SU-DHL-6 (cell line): ENCODE data around the gene BMAL2.

Source experiments
- H2AFZ ChIP-seq: fragments of 200-600 bp; sonication (generic); 2 replicates; pipeline ENCODE4 v1.6.1; 2014; ENCODE audit warnings: low read depth, mild to moderate bottlenecking, moderate library complexity, mixed read lengths, antibody characterized with exemption, low read length; ENCODE audit not compliant: severe bottlenecking
- H3F3A ChIP-seq: fragments of 200-600 bp; shearing (Covaris generic); 2 replicates; pipeline ENCODE4 v1.6.0; 2016; ENCODE audit warnings: antibody characterized with exemption, mild to moderate bottlenecking; ENCODE audit not compliant: insufficient read depth
- H3K27ac ChIP-seq: fragments of 200-600 bp; sonication (generic); 2 replicates; pipeline ENCODE4 v1.5.1; 2016; ENCODE audit warnings: low read depth, mild to moderate bottlenecking, low read length, moderate library complexity, mixed read lengths
- H3K27me3 ChIP-seq: fragments of 200-600 bp; sonication (generic), shearing (Covaris generic); 2 replicates; pipeline ENCODE4 v1.6.0; 2014; ENCODE audit warnings: mild to moderate bottlenecking, low read length
- H3K36me3 ChIP-seq: fragments of 200-600 bp; sonication (generic); 2 replicates; pipeline ENCODE4 v1.6.1; 2014; ENCODE audit warnings: mild to moderate bottlenecking, low read length, mixed read lengths
- H3K4me2 ChIP-seq: fragments of 300-600, 200-600 bp; shearing (Covaris generic), sonication (generic); 2 replicates; pipeline ENCODE4 v1.6.0; 2014; ENCODE audit warnings: low read length, low read depth, mild to moderate bottlenecking; ENCODE audit not compliant: poor library complexity, severe bottlenecking
- H3K4me3 ChIP-seq: fragments of 200-600 bp; sonication (generic); 2 replicates; pipeline ENCODE4 v1.5.1; 2014; ENCODE audit warnings: antibody characterized with exemption, low read length, mild to moderate bottlenecking, mixed read lengths; ENCODE audit not compliant: insufficient read depth, poor library complexity, severe bottlenecking
- H3K79me2 ChIP-seq: fragments of 200-600 bp; sonication (generic); 2 replicates; pipeline ENCODE4 v1.6.1; 2014; ENCODE audit warnings: mild to moderate bottlenecking, low read length, moderate library complexity; ENCODE audit not compliant: insufficient read depth
- H3K9ac ChIP-seq: fragments of 200-600 bp; sonication (generic); 2 replicates; pipeline ENCODE4 v1.7.0; 2014; ENCODE audit warnings: mild to moderate bottlenecking, low read length
- H3K9me2 ChIP-seq: fragments of 200-600 bp; sonication (generic); replicated peaks from 2 replicates; pipeline ENCODE4 v1.6.1; 2014; ENCODE audit warnings: low read length; ENCODE audit not compliant: insufficient read depth
- H3K9me3 ChIP-seq: fragments of 200-600 bp; sonication (generic); 2 replicates; pipeline ENCODE4 v1.6.1; 2014; ENCODE audit warnings: low read length, mixed read lengths; ENCODE audit not compliant: insufficient read depth
- H4K20me1 ChIP-seq: fragments of 200-600 bp; sonication (generic); 2 replicates; pipeline ENCODE4 v1.6.1; 2014; ENCODE audit warnings: low read depth, mild to moderate bottlenecking, antibody characterized with exemption, low read length, moderate library complexity, mixed read lengths
- CTCF ChIP-seq: fragments of 200-600 bp; sonication (generic); IDR thresholded peaks from one replicate; pipeline ENCODE4 v1.5.1; 2017; ENCODE audit warnings: antibody characterized with exemption, mild to moderate bottlenecking, low read length, moderate library complexity; ENCODE audit not compliant: insufficient read depth, poor library complexity, severe bottlenecking
- EZH2phosphoT487 ChIP-seq: fragments of 200-600 bp; sonication (generic), shearing (Covaris generic); conservative IDR thresholded peaks from 2 replicates; pipeline ENCODE4 v1.6.1; 2018; ENCODE audit warnings: mild to moderate bottlenecking, antibody characterized with exemption, low read length, moderate library complexity, mixed read lengths

Gene BMAL2, protein sequence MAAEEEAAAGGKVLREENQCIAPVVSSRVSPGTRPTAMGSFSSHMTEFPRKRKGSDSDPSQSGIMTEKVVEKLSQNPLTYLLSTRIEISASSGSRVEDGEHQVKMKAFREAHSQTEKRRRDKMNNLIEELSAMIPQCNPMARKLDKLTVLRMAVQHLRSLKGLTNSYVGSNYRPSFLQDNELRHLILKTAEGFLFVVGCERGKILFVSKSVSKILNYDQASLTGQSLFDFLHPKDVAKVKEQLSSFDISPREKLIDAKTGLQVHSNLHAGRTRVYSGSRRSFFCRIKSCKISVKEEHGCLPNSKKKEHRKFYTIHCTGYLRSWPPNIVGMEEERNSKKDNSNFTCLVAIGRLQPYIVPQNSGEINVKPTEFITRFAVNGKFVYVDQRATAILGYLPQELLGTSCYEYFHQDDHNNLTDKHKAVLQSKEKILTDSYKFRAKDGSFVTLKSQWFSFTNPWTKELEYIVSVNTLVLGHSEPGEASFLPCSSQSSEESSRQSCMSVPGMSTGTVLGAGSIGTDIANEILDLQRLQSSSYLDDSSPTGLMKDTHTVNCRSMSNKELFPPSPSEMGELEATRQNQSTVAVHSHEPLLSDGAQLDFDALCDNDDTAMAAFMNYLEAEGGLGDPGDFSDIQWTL

DNA sequence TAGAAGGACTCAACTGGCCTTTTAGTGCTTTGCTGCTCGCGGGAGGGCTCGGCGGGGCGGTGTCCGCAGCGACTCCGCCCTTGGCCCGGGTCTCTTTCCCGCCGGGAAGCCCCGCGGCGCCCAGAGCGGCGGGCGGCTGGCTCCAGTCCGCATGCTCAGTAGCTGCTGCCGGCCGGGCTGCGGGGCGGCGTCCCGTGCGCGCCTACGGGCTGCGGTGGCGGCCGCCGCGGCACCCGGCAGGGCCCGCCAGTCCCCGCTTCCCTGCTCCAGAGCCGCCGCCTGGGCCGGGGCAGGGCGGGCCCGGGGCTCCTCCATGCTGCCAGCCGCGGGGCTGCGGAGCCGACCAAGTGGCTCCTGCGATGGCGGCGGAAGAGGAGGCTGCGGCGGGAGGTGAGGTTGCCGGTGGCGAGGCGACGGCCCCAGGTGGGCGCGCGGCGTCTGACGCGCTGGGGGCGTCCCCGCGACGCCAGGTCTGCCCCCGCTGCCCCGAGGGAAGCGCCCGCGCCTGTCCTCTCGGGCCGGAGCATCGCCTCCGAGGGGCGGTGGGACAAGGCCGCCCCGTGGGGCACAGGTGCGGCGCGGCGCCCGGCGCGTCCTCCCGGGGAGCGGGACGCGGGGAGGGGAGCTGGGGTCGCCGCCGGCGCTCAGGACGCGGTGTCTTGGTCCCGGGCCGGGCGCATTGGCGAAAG lies at the start of gene BMAL2:
Gene BMAL2, plus strand, starts transcription at position 123 of the 689 bp plus-strand sequence. Its CDS starts 237 bp downstream, at position 360.
- Histone ChIP-seq H4K20me1 (no peaks in the 10 kb centered on the region), H3K27ac (no peak within 1 kb of the TSS), H3K9me3 (no peaks in the 10 kb centered on the region), H3K9ac (peak within 1 kb of the TSS; percentile 69), H2AFZ (peak within 1 kb of the TSS; percentile 89), H3K9me2 (no peaks in the 10 kb centered on the region), H3K4me2 (peak within 1 kb of the TSS; percentile 76), H3K79me2 (no peaks in the 10 kb centered on the region), H3K27me3 (no peaks in the 10 kb centered on the region), H3F3A (peaks cover 6% of the 10 kb centered on the region; the same call in 1 of the 2 replicates), H3K36me3 (no peaks in the 10 kb centered on the region), H3K4me3 (peak within 1 kb of the TSS; percentile 56)
- TF ChIP-seq EZH2phosphoT487: no peak
- no peak for TF ChIP-seq CTCF

DNA sequence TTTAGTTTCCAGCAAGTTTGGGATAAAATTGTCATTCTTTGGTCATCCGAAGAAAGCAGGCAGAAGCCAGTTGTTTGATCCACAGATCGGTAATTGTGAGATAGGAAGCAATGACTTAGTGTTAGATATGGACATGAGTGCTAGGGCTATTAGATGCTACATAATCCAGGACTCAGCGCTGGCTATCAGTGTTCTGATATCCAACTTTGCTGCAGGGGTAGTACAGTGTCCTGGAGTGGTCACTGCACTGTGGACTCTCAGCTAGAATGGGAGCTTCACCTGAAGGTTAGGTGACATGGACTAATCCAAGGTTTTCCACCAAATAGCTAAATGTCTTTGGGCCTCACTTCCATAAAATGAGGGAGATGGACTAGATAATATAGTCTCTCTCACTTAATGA lies 48.6 kb upstream of the BMAL2 start:
- Histone ChIP-seq H3K4me2 (no peak overlapping the region), H4K20me1 (no peaks in the 10 kb centered on the region), H3K27ac (no peak overlapping the region), H3K9me3 (no peaks in the 10 kb centered on the region), H3K27me3 (no peaks in the 10 kb centered on the region), H3K79me2 (no peaks in the 10 kb centered on the region), H2AFZ (no peak overlapping the region), H3K9me2 (no peaks in the 10 kb centered on the region), H3K36me3 (no peaks in the 10 kb centered on the region), H3K9ac (no peak overlapping the region), H3F3A (no peaks in the 10 kb centered on the region), H3K4me3 (no peak overlapping the region)
- TF ChIP-seq EZH2phosphoT487 (no peak), CTCF (no peak)

GRCh38 chr12:27284751-27285150 lies 47.9 kb upstream of the BMAL2 start:
- no peak overlapping the region for H3K4me2 ChIP-seq
- no peaks in the 10 kb centered on the region for H3K36me3 ChIP-seq
- no peaks in the 10 kb centered on the region for H4K20me1 ChIP-seq
- no peak for TF ChIP-seq EZH2phosphoT487
- TF ChIP-seq CTCF: no peak
- no peaks in the 10 kb centered on the region for H3K9me2 ChIP-seq
- no peak overlapping the region for H3K27ac ChIP-seq
- no peaks in the 10 kb centered on the region for H3K9me3 ChIP-seq
- H2AFZ ChIP-seq: no peak overlapping the region
- no peak overlapping the region for H3K9ac ChIP-seq
- H3K27me3 ChIP-seq: no peaks in the 10 kb centered on the region
- no peaks in the 10 kb centered on the region for H3F3A ChIP-seq
- no peak overlapping the region for H3K4me3 ChIP-seq
- no peaks in the 10 kb centered on the region for H3K79me2 ChIP-seq
